COLO668 (cell line): ENCODE data around the gene CACNG4.
"Not testable (repeated sequence)": the region's sequence is repeated elsewhere in the genome, so short reads cannot be mapped to it uniquely, and the experiment has no call there.

Source experiments
- DNase-seq: peaks from one replicate; lab custom pipeline; 2025; ENCODE audit not compliant: unreplicated experiment; lab: John Stamatoyannopoulos, UW

Gene CACNG4

DNA sequence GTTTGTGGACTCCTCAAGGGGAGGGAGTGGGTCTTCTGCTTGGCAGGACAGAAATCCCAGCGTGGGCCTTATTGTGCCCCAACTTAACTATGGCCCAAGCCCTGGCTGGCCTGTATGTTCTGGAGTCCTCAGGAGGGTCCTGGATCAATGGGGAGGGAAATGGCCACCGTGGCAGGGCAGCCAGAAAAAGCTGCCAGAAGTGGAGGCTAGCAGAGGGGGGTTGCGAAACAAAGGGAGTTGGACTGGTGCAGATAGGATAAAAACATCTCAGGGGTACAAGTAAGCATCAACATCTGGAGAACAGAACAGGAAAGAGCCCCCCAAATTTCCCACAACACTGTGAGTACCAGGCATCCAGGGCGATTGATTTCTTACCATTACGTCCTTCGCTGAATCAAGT lies 76.1 kb downstream of the CACNG4 start:
- no peak for DNase-seq

DNA sequence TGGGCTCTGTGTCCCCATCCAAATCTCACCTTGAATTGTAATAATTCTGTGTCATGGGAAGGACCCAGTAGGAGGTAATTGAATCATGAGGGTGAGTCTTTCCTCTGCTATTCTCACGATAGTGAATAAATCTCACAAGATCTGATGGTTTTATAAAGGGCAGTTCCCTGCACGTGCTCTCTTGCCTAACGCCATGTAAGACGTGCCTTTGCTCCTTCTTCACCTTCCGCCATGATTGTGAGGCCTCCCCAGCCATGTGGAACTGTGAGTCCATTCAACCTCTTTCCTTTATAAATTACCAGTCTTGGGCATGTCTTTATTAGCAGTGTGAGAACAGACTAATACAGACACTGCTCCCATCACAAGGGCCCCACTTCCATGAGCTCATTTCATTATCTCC lies 76.6 kb downstream of the CACNG4 start:
- not testable (repeated sequence) for DNase-seq

DNA sequence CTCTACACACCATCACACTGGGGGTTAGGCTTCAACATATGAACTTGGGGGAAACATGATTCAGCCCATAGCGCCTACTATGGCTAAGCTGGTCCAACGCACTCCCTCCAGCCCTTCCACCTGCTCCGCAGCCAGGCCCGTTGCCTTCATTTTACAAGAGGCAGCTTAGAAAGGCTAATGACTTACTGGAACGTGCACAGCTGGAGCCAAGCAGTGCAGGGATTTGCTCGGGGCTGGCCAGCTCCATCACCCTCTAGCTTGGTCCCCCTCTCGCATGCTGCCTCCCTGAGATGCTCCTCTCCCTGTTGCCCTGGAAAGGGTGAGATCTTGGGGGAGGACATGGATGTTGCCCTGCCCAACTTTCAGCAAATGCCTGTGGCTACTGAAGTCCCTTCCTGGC lies 77.0 kb downstream of the CACNG4 start:
- DNase-seq, result no peak

DNA sequence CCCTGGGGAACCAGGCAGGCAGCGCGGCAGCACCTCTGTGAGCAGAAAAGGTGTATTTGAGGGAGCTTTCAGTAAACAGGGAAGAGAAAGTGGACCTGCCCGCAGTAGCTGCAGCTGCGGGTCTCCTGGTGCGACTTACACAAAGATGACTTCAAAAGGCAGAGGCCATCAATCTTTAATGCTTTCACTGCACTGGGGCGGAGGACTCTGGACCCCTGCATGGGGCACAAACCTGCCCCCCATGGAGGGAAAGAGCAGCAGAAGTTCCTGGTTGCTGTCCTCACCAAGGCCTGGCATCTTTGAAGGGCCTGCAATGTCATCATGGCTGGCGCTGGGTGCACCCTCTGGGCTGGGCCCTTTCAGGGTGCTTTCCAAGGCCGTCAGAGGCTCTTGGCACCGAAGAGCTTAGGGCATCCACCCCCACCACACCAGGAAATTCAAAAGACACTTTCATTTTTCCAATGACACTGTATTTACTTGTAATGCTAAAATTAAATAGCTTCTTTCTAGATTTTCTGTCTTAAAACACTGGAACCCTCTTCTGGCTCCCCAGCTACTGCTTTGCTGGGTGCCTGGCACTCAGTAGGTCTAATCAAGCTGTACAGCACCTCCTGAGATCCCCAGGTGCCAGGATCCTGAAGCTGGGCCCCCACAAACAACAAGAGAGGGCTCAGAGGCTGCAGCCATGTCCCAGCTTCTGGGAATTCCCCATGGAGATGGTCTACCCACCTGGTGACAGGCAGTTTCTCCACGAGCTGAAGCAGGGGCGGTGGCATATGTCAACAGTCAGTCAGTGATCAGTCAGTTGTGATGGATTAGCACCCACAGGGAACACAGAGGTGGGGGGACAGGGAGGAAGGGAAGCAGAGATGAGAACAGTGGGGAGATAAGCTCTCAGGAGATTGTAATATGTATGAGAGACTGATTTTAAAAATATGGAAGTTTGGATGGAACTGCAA lies 77.7 kb downstream of the CACNG4 start:
- no peak for DNase-seq

DNA sequence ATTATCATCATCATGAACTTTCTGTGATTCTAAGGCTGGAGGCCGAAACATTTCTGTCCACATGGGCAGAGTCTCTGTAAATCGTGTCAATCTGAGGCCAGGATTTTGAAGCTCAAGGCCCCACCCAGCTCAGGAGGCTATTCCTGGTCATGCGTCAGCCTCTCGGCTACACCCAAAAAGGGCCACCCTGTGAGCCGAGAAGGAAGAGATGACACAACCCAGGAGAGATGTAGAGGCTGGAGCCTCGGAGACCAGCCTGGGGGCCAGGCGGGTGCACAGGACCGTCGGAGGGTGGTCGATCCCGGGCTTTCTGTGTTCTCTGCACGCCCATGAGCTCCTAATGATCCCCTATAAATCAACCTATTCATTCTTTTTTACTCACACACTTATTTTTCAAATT lies 78.8 kb downstream of the CACNG4 start:
- no peak for DNase-seq

DNA sequence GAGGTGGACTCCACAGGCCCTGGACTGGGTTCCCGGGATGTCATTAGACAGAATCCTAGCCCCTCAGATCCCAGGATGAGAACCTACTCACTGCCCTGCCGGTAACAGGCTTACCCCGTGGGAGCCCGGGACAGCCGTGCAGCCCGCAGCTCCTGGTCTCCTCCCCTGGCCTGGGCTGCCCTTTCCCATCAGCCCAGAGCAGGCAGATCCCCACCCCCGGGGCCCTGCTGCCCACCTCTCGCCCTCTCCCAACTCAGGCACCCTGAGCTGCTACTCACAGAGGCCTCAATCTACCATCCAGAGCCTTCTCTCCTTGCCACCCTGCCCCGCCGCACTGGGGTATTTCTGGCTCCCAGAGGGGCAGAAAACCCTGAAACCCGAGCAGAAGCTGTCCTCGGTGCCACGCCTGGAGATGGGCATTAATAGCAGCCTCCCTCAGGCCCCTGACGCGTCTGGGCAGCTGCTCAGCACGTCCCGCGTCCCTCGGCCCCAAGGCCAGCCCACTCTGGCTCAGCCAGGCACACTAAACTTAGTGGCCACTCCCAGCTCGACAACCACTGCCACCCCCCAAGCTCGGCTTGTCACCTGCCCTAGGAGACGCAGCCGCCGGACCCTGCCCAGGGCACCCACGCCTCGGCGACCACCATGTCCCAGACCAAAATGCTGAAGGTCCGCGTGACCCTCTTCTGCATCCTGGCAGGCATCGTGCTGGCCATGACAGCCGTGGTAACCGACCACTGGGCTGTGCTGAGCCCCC lies 79.7 kb downstream of the CACNG4 start, which contains the start of gene CACNG1:
Gene CACNG1, plus strand, starts transcription at position 539 of the 757 bp plus-strand sequence. Its CDS starts 107 bp downstream, at position 646.
- DNase-seq, result no peak

DNA sequence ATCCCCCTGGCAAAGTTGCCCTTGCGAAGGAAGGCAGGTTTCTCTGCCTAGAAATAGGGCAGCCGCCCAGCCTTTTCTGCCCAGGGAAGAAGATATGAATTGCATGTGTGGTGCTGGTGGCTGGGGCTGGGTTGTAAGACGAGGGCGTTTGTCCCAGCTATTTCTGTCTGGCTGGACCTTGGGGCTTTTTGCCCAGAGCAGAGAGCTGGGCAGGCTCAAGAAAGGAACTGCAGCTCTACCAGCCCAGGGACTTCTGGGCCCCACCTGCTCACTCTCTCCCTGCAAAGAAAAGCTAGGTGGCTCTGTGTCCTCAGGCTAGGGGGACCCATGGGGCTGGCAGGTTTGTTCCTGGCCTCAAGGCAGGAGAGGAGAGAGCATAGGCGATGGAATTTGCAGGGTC lies 80.4 kb downstream of the CACNG4 start:
- no peak for DNase-seq

DNA sequence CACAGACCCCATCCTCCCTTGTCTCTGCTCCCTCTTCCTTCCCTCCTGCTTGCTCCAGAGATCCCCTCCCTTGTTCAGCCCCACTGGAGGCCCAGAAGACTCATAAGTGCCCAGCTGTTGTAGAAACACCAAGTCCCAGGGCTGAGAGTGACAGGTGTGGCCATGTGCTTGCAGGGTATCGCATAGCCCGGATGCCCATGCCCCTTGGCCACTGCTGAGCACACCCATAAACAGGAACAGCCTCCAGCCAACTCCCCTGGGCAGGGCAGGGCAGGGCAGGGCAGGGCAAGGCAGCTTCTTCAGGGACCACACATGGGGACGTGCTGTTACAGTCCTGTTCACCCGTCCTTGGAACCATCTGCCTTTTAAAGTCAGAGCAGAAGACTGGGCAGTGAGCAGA lies 81.9 kb downstream of the CACNG4 start:
- DNase-seq, result no peak

DNA sequence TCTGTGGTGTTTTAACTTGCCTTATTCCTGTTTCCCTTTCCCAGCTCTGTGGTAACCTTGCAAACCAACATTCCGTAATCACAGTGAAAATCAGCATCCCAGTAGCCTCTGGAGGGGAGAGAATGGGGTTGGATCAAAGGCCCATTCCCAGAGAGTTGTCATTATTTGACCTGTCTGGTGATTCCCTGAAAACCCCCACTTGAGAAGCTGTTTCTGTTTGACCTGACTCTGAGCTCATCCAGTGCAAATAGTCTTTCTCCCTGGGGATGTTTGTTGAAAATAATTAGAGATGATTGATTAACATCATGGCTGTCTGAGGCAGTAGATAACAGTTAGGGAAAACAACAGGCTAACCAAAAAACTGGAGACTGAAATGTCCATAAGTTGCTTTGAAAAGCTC lies 82.9 kb downstream of the CACNG4 start:
- DNase-seq, result no peak

DNA sequence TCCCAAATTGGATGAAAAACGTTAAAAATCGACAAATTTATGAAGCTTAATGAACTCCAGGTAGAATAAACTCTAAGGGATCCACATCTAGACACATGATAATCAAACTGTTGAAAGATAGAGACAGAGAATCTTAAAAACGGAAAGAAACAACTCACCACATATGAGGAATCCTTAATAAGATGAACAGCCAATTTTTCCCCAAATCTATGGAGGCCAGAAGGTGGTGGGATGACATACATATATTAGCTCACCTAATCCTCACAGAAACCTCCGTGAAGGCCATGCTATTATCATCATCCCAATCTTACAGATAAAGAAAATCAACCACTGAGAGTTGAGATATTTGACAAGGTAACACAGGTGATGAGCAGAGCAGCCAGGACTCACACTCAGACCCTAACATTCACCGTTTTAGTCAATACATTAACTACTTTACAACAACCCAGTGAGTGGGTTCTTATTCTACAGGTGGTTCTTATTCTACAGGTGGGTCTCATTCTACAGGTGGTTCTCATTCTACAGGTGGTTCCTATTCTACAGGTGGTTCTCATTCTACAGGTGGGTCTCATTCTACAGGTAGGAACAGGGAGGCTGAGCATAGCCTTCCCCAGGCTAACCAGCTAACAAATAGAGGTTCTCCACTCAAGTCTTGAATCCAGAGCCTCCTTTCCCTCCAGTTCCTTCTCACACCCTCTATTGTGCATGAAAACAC lies 84.7 kb downstream of the CACNG4 start:
- no peak for DNase-seq

DNA sequence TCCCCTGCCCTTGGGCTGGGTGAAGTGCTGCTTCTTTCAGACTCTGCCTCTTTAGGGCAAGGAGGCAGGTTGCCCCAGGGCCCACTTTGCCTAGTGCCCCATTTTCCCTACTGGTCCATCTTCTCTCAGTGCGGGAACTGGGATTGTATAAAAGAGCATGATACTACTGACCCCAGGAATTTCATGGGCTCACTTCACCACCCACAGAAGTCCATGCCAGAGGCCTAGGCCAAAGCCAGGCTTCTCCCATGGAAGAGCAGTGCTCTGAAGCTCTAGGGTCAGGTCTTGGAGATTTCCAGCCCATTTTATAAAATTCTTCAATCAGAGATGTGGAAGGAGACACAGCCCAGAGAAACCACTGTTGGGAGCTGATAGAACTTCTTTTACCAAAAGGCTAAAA lies 85.6 kb downstream of the CACNG4 start:
- DNase-seq, result no peak

DNA sequence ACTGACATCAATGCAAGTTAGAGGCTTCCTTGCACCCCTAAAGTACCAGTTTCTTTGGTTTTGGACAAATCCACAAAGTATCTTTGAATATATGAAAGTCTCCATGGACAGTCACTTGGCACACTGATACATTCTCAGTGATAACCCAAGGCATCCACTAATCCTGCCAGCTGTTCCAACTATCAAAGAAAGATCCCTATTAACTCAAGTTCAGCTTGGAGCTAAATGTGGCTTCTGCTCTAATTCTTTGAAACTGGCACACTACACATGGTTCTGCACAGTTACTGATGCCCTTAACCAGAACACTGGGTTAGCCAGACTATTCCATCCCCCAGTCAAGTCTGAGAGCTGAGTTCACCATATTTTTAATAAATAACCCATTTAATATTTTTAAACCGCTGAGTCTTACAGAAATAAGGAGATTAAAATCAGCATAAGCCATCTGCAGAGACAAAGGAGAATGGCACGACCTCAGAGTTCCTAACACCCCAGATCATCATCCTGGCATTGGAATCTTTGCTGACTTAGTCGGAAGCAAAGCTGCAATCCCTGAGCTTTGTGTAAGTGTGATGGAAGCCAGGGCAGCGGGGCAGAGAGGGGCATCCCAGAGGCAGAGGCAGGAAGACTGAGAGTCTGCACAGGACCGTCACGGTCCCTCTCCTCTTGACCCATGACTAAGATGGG lies 86.1 kb downstream of the CACNG4 start:
- no peak for DNase-seq

DNA sequence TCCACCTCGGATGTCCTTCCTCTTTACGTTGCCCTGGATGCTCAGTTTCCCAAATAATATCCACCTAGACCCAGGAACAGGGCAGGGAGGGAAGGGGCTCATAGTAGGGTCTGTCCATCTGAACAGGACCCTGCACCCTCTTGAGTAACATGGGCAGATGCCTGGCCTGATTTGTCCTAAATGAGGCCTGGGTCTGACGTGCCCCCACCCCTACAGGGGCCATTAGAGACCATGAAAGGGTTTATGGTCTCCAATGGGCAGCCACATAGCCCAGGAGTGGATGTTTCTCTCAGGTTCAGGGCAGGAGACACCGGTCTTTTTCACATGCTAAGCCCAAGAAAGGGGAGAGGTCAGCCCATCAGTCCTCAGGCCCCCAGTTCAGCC lies 86.6 kb downstream of the CACNG4 start:
- DNase-seq, result no peak

DNA sequence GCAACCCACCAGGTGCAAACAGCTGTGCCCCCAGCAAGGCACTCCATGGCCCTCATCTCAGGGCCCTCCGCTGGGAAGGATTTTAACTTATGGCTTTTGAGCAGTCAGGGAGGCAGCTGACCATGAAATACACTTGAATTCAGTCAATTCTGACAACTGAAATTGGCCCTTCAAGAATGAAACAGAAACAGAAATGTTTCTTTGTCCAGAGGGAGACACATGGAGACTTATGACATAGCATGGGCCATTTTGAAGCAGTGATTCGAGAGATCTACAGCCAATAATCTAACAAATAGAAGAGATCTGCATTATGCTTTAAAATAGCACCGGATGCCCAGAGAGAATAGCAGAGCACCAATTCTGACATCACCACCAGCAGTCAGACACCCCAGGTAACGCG lies 87.3 kb downstream of the CACNG4 start:
- DNase-seq, result no peak

DNA sequence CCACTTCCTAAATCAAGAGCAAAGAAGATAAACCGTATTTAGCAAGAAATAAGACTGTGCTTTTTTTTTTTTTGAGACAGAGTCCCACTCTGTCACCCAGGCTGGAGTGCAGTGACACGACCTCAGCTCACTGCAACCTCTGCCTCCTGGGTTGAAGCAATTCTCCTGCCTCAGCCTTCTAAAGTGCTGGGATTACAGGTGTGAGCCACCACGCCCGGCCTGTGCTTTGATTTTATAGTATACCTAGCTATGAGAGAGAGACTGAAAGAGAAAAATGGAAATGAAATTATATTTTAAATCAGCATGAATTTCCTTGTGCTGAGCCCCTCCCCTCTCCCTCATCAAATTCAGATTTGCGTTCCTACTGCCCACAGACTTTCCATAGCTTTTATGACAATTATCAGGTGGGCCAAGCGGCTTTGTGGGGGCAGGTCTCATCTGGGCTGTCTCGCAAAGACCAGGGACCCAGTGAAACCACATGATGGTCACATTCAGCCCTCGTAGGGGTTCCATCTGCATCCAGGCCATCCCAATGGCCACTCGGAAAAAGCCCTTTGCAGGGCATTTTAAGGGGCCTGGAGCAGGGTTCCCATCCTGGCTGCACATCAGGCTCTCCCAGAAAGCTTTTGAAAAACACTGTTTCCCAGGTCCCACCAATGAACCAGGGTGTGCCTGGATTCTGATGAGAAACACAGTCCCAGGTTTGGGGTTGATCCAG lies 88.4 kb downstream of the CACNG4 start:
- no peak for DNase-seq

DNA sequence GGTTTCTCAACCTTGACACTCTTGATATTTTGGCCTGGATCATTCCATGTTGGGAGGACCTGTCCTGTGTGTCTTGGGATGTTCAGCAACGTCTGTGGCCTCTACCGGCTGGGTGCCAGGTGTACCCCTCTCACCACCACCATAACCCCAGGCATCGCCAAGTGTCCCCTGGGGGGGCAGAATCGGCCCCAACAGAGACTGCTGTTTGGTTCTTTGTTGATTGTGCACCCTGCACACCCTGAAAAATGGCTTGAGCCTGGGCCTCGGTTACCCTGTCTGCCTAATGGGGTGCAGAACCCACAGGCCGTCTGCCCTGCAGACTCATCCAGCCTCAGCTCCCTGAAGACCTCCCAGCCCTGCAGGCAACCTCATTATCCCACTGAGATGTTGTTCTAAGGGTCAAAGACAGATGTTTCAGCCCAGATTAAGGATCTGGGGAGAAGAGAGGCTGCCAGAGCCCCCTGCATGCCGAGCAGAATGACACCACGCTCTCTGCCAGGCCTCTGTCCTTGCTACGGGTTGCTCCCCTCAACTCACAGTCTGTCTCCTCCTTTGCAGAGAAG lies 89.0 kb downstream of the CACNG4 start:
- DNase-seq, result no peak

DNA sequence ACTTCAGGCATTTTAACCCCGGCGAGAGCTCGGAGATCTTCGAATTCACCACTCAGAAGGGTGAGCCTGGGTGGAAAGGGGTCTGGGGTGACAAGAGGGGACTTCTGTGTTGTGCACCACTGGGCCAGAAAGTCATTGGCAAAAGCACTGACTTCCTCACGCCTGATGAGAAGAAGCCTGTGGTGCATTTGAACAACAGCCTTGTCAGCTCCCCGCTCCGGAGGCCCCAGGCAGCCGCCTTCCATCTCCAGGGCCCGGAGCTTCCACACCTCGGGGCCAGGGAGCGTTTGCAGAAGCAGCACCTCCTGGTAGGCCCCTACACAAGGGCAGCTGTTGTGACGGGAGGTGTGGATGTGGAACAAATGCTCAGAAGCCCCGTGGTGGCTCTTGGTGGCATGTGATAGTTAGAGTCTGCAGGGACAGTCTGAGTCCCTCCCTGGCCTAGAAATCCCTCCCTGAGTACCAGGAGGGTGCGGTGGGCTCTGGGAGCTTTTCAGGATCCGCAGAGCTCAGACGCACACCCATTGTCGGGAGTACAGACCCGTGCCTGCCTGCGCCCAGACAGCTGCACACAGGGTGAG lies 89.6 kb downstream of the CACNG4 start:
- DNase-seq, result no peak

DNA sequence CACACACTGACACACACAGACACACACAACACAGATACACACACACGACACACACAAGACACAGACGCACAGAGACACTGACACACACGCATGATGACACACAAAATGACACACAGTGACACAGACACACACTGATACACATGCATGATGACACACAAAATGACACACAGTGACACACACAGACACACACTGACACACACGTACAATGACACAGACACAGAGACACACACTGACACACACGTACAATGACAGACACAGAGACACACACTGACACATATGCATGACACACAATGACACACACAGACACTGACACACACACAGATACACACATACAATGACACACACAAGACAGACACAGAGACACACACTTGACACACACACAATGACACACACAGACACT lies 90.1 kb downstream of the CACNG4 start:
- DNase-seq, result no peak

DNA sequence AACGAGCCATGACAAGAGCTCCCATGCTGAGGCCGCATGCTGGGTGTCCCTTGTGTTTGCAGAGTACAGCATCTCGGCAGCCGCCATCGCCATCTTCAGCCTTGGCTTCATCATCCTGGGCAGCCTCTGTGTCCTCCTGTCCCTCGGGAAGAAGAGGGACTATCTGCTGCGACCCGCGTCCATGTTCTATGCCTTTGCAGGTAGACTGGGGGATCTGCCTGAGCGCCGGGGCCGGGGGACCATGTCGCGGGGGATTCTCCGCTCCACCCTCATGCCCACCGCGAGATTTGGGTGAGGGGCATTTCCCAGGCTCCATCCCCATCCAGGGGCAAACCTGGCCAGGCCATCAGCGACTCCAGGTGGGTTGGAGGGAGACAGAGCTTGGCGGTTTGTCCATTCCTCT lies 90.5 kb downstream of the CACNG4 start:
- no peak for DNase-seq
